Fibroblast of lung (primary cell): ENCODE measurements around the gene NR6A1. TPM values are rescaled to one million over a fixed set of nuclear protein-coding genes. Genes with fewer than 3 reads are reported as not detected.

Experiments used
- DNase-seq, 2 donors: peaks; one replicate each; pipeline versions ENCODE4 v3.0.0 to v3.0.0-alpha.2; 2010; ENCODE audit warnings: low read depth in 2 of 2
- H2AFZ ChIP-seq: 2 replicates; pipeline ENCODE4 v1.5.1; 2012; ENCODE audit warnings: low read length, control low read depth, inconsistent platforms
- H3K27ac ChIP-seq: 2 replicates; pipeline ENCODE4 v1.5.1; 2011; ENCODE audit warnings: low read length, control low read depth; ENCODE audit not compliant: insufficient read depth
- H3K27me3 ChIP-seq: 2 replicates; pipeline ENCODE4 v1.5.1; 2011; ENCODE audit warnings: mild to moderate bottlenecking, low read length; ENCODE audit not compliant: control insufficient read depth, insufficient read depth
- H3K36me3 ChIP-seq: 2 replicates; pipeline ENCODE4 v1.5.1; 2011; ENCODE audit warnings: low read length; ENCODE audit not compliant: control insufficient read depth, insufficient read depth
- H3K4me1 ChIP-seq: 2 replicates; pipeline ENCODE4 v1.5.1; 2011; ENCODE audit warnings: low read length; ENCODE audit not compliant: control insufficient read depth, insufficient read depth; ENCODE audit errors: extremely low read depth
- H3K4me2 ChIP-seq: 2 replicates; pipeline ENCODE4 v1.5.1; 2011; ENCODE audit warnings: low read length, control low read depth; ENCODE audit not compliant: insufficient read depth; ENCODE audit errors: extremely low read depth
- H3K4me3 ChIP-seq, 4 experiments: fragments of 200-600 bp in 1 of 4; sonication (generic) in 1 of 4; replicated peaks in 1 of 4; 2 replicates each; pipeline ENCODE4 v1.5.1; 2011 to 2016; ENCODE audit warnings: low read length in 4 of 4, low read depth in 3 of 4, mild to moderate bottlenecking in 3 of 4, control low read depth in 2 of 4, inconsistent platforms in 1 of 4, mixed read lengths in 1 of 4; ENCODE audit not compliant: insufficient read depth in 1 of 4; ENCODE audit errors: control extremely low read depth in 1 of 4
- H3K79me2 ChIP-seq: 2 replicates; pipeline ENCODE4 v1.5.1; 2012; ENCODE audit warnings: mild to moderate bottlenecking, low read length, inconsistent platforms; ENCODE audit not compliant: control insufficient read depth, insufficient read depth
- H3K9ac ChIP-seq: 2 replicates; pipeline ENCODE4 v1.5.1; 2011; ENCODE audit warnings: mild to moderate bottlenecking, low read length, control low read depth; ENCODE audit not compliant: insufficient read depth
- H3K9me3 ChIP-seq: 2 replicates; pipeline ENCODE4 v1.5.1; 2012; ENCODE audit warnings: low read depth, low read length; ENCODE audit not compliant: control insufficient read depth, insufficient read depth
- H4K20me1 ChIP-seq: 2 replicates; pipeline ENCODE4 v1.5.1; 2011; ENCODE audit warnings: low read length; ENCODE audit not compliant: control insufficient read depth, insufficient read depth; ENCODE audit errors: extremely low read depth
- CTCF ChIP-seq, 2 donors: IDR thresholded peaks in 1 of 2; conservative IDR thresholded peaks in 1 of 2; 1 replicate in 1 of 2; 2 replicates in 1 of 2; pipeline ENCODE4 v1.5.1; 2011 to 2012; ENCODE audit warnings: low read length in 2 of 2, control low read depth in 1 of 2, inconsistent platforms in 1 of 2, low read depth in 1 of 2, mild to moderate bottlenecking in 1 of 2
- EZH2 ChIP-seq: IDR thresholded peaks from 2 replicates; pipeline ENCODE4 v1.5.1; 2012; ENCODE audit warnings: low read length, control low read depth, mild to moderate bottlenecking; ENCODE audit errors: missing control alignments
- polyA plus RNA-seq, 2 donors: library from polyadenylated mRNA; depleted of rRNA in 1 of 2; stranded (reverse) in 1 of 2; unstranded in 1 of 2; fragments of >200 nt; gene quantifications; 2 replicates each; pipeline ENCODE4 v1.2.1, GENCODE V29; 2011 to 2012; ENCODE audit warnings: missing spikeins in 1 of 2
- total RNA-seq: library from RNA; depleted of rRNA; stranded (reverse); fragments of >200 nt; gene quantifications from 2 replicates; pipeline ENCODE4 v1.2.1, GENCODE V29; 2014

Gene NR6A1
- total and polyA plus RNA-seq, 2 donors (not counting 1 experiment from before 2014, with no cell fraction given) = 0.07 to 0.50 TPM

GRCh38 chr9:124526174-124526573 is 244.9 kb downstream of the NR6A1 start:
- Histone ChIP-seq H3K4me1 (no peaks in the 10 kb centered on the region), H2AFZ (no peak overlapping the region), H4K20me1 (no peaks in the 10 kb centered on the region), H3K79me2 (no peaks in the 10 kb centered on the region), H3K27me3 (no peaks in the 10 kb centered on the region), H3K4me2 (no peak overlapping the region), H3K4me3 (no peak overlapping the region), H3K9me3 (no peaks in the 10 kb centered on the region), H3K9ac (no peak overlapping the region), H3K36me3 (no peaks in the 10 kb centered on the region), H3K27ac (no peak overlapping the region)
- DNase-seq = no peak
- TF ChIP-seq EZH2 (no peak), CTCF (conservative IDR thresholded peaks at IDR 0.05 in 1 of 2, IDR thresholded peaks at IDR 0.05 in 1 of 2; ENCODE audit: low read depth in 1 of 2, low read length in 2 of 2) (no peak)

- Histone ChIP-seq H3K4me3 (no peak overlapping the region), H3K9ac (no peak overlapping the region), H3K36me3 (no peaks in the 10 kb centered on the region), H3K4me1 (no peaks in the 10 kb centered on the region), H2AFZ (no peak overlapping the region), H3K9me3 (no peaks in the 10 kb centered on the region), H4K20me1 (no peaks in the 10 kb centered on the region), H3K79me2 (no peaks in the 10 kb centered on the region), H3K27me3 (peaks cover 12% of the 10 kb centered on the region), H3K27ac (no peak overlapping the region), H3K4me2 (no peak overlapping the region)
- no peak for TF ChIP-seq CTCF (conservative IDR thresholded peaks at IDR 0.05 in 1 of 2, IDR thresholded peaks at IDR 0.05 in 1 of 2; ENCODE audit: low read depth in 1 of 2, low read length in 2 of 2)
- DNase-seq = no peak
Observed at GRCh38 chr9:124522121-124523098, 248.7 kb downstream of the NR6A1 start.

- Histone ChIP-seq H3K9me3 (no peaks in the 10 kb centered on the region), H3K27me3 (peaks cover 22% of the 10 kb centered on the region), H3K9ac (no peak overlapping the region), H3K4me3 (no peak overlapping the region), H3K79me2 (no peaks in the 10 kb centered on the region), H3K4me1 (no peaks in the 10 kb centered on the region), H3K27ac (no peak overlapping the region), H3K36me3 (no peaks in the 10 kb centered on the region), H3K4me2 (no peak overlapping the region), H4K20me1 (no peaks in the 10 kb centered on the region), H2AFZ (no peak overlapping the region)
- TF ChIP-seq CTCF (conservative IDR thresholded peaks at IDR 0.05 in 1 of 2, IDR thresholded peaks at IDR 0.05 in 1 of 2; ENCODE audit: low read depth in 1 of 2, low read length in 2 of 2) = no peak
- TF ChIP-seq EZH2 = no peak
- DNase-seq = no peak
Observed at GRCh38 chr9:124521142-124521541, 250.0 kb downstream of the NR6A1 start.
